ENCODE measurements around the gene RBM33. TPM values are rescaled to one million over a fixed set of nuclear protein-coding genes. Genes with fewer than 3 reads are reported as not detected.
A peak's percentile ranks its signal among the peaks of the same experiment; 100 is the strongest.

Gene RBM33
- total and polyA plus RNA-seq, 2 of the 8 experiments (the other 6 are each of a cell fraction or from before 2014, with no cell fraction given): 16.5 to 64.6 TPM

DNA sequence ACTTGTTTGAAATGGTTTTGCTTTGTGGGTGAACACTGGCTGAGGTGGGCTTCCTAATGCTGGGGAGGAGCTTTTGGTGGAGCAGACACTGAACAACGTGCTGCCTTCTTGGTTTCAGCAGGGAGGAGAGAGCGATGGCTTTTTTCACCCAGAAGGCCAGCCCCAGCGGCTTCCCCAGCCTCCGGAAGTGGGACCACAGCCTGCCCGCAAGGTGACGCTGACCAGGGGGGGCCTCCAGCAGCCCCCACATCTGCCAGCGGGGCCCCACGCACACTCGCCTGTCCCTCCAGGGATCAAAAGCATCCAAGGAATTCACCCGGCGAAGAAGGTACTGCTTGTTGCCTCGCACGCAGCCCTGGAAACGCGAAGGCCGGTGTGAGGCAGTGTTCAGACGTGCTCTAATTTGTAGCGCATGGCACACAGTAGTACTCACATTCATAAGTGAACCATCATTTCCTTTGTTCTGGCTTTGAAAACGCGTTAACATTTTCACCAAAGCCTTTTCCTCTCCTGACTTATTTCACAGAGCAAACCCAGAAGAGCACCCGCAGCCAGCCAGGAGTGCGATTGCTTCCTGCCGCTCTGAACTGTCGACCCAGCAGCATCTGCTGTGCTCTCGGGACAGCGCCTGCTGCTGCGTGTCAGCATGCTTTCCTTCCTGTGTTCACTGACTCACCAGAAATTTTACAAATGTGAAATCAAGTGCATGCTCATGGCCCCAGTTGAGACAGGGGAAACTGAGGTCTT, 119.4 kb downstream of the RBM33 start:
- Histone ChIP-seq H3K23me2 (ENCODE audit: low read depth, low read length) (no peaks in the 10 kb centered on the region), H2BK20ac (ENCODE audit: low read length) (no peak overlapping the region), H3K4me3 (ENCODE audit: extremely low read depth in 1 of 4, insufficient read depth in 2 of 4, low read depth in 3 of 4, low read length in 4 of 4) (no peak overlapping the region), H3K4me1 (replicated peaks in 1 of 4; ENCODE audit: control insufficient read depth in 3 of 4, insufficient read depth in 4 of 4, low read length in 3 of 4) (peaks cover 0 to 6% (median 1%) of the 10 kb centered on the region in 4 experiments; a peak in 3 of 7 replicates), H2BK5ac (ENCODE audit: low read depth, low read length) (0 out of 2 replicates have a peak overlapping the region, but pooled peaks have one; percentile 18), H4K8ac (ENCODE audit: extremely low read depth, insufficient read depth, low read length) (no peak overlapping the region), H3K36me3 (ENCODE audit: control insufficient read depth in 2 of 4, insufficient read depth in 4 of 4, low read length in 3 of 4) (peaks cover 7 to 25% (median 18%) of the 10 kb centered on the region in 4 experiments; a peak in 5 of 8 replicates), H3K23ac (ENCODE audit: insufficient read length) (no peak overlapping the region), H4K91ac (replicated peaks; ENCODE audit: insufficient read length, low read length) (no peak overlapping the region), H3K27me3 (replicated peaks in 1 of 4; ENCODE audit: control insufficient read depth in 3 of 4, extremely low read depth in 1 of 4, insufficient read depth in 3 of 4, low read length in 3 of 4) (no peaks in the 10 kb centered on the region), H4K20me1 (replicated peaks in 1 of 2; ENCODE audit: control insufficient read depth in 1 of 2, insufficient read depth in 2 of 2, low read length in 2 of 2) (peaks cover 2 to 13% of the 10 kb centered on the region in 2 experiments), H3K79me2 (ENCODE audit: control insufficient read depth in 1 of 2, insufficient read depth in 2 of 2, low read length in 2 of 2) (peaks cover 3 to 37% of the 10 kb centered on the region in 2 experiments; a peak in 3 of 4 replicates), H2BK120ac (replicated peaks; ENCODE audit: low read depth, low read length) (no peak overlapping the region), H3K79me1 (ENCODE audit: low read depth, low read length) (peaks cover 10% of the 10 kb centered on the region), H3K4ac (replicated peaks; ENCODE audit: insufficient read length, low read depth, low read length) (no peak overlapping the region), H3K4me2 (ENCODE audit: insufficient read depth in 1 of 2, low read depth in 2 of 2, low read length in 2 of 2) (no peak overlapping the region), H2BK12ac (ENCODE audit: low read depth, low read length) (no peak overlapping the region), H3K18ac (ENCODE audit: extremely low read depth, low read length) (no peak overlapping the region), H3K9ac (replicated peaks in 1 of 4; ENCODE audit: extremely low read depth in 1 of 4, low read depth in 3 of 4, low read length in 3 of 4) (no peak overlapping the region), H3K9me3 (ENCODE audit: insufficient read depth in 2 of 2, low read depth in 1 of 2, low read length in 1 of 2) (no peaks in the 10 kb centered on the region), H3K27ac (ENCODE audit: low read depth, low read length) (no peak overlapping the region), H4K5ac (ENCODE audit: insufficient read length, low read depth, low read length) (no peak overlapping the region), H3K14ac (ENCODE audit: insufficient read length) (no peak overlapping the region), H3K56ac (replicated peaks; ENCODE audit: insufficient read length, low read depth, low read length) (no peak overlapping the region), H2AK5ac (ENCODE audit: low read depth, low read length) (no peak overlapping the region), H2AFZ (ENCODE audit: low read length) (no peak overlapping the region), H2BK15ac (ENCODE audit: low read length) (no peak overlapping the region)
- DNase-seq (ENCODE audit: low read depth in 1 of 2, low spot score in 2 of 2) (no peak), FAIRE-seq (no peak)
- ChIA-PET POLR2A (ENCODE audit: partially characterized antibody) (interaction anchor here (0.6 kb wide), 1 partner anchor 1401 kb away, joined by 3 read pairs; no protein-coding TSS in a partner anchor), CTCF (ENCODE audit: partially characterized antibody) (interaction anchor here (0.6 to 1.3 kb wide), 2 partner anchors 101 to 188 kb away, joined by 3 to 4 read pairs; no protein-coding TSS in a partner anchor)
- WGBS, 2 experiments (ENCODE audit: extremely low coverage in 1 of 2, insufficient coverage in 1 of 2, insufficient read length in 1 of 2, insufficient replicate concordance in 2 of 2, low coverage in 1 of 2, low lambda C conversion rate in 2 of 2, missing lambda C conversion rate in 1 of 2): 90% methylated on average over 26 of the region's 27 CpGs; no CpG with 5 or more reads in 1 of the 2 experiments
- TF ChIP-seq BRCA1 (IDR thresholded peaks at IDR 0.05; ENCODE audit: low read depth, low read length): no peak
- no peak for TF ChIP-seq GTF2F1 (IDR thresholded peaks at IDR 0.05; ENCODE audit: borderline replicate concordance, low read depth, low read length)
- no peak for TF ChIP-seq ZNF274 (IDR thresholded peaks at IDR 0.05; ENCODE audit: borderline replicate concordance, extremely low read depth, low read length)
- no peak for TF ChIP-seq BCL11A (IDR thresholded peaks at IDR 0.05; ENCODE audit: low read depth in 2 of 2, low read length in 2 of 2)
- no peak for TF ChIP-seq EZH2 (IDR thresholded peaks at IDR 0.05; ENCODE audit: low read depth, low read length, severe bottlenecking)
